SK-N-SH treated with all-trans-retinoic acid at 6 μM for 48 hours (cell line): ENCODE results near the gene PDCL3.

Experiments
- ATAC-seq: fragments of 200-7000 bp; cut with Tn5 transposase; 3 replicates; pipeline ENCODE4 v1.9.1; 2020; ENCODE audit warnings: mild to moderate bottlenecking, moderate library complexity
- ARNTL ChIP-seq: fragments of 450-650 bp; formaldehyde crosslinking; IDR thresholded peaks from 2 replicates; pipeline ENCODE4 v1.5.0; 2020; ENCODE audit warnings: low read depth, mild to moderate bottlenecking, moderate library complexity, borderline replicate concordance
- CSDC2 ChIP-seq: fragments of 250-450 bp; sonication (Bioruptor Pico); IDR thresholded peaks from 2 replicates; pipeline ENCODE4 v1.5.0; 2020; ENCODE audit warnings: mild to moderate bottlenecking, moderate library complexity
- ESRRG ChIP-seq: fragments of 250-450 bp; sonication (Bioruptor Pico); IDR thresholded peaks from 2 replicates; pipeline ENCODE4 v1.6.1; 2021; ENCODE audit warnings: mild to moderate bottlenecking
- GLIS3 ChIP-seq: fragments of 250-450 bp; sonication (Bioruptor Pico); IDR thresholded peaks from 2 replicates; pipeline ENCODE4 v1.5.0; 2020; ENCODE audit warnings: mild to moderate bottlenecking, moderate library complexity
- OSR1 ChIP-seq: fragments of 250-450 bp; sonication (Bioruptor Pico); IDR thresholded peaks from 2 replicates; pipeline ENCODE4 v1.8.0; 2022; ENCODE audit warnings: moderate library complexity, mild to moderate bottlenecking, inconsistent platforms
- POU6F1 ChIP-seq: fragments of 250-450 bp; sonication (Bioruptor Pico); IDR thresholded peaks from 2 replicates; pipeline ENCODE4 v1.8.0; 2021; ENCODE audit warnings: low read depth, mild to moderate bottlenecking, moderate library complexity, borderline replicate concordance
- PPARA ChIP-seq: fragments of 250-450 bp; sonication (Bioruptor Pico); IDR thresholded peaks from 2 replicates; pipeline ENCODE4 v1.5.0; 2020; ENCODE audit warnings: mild to moderate bottlenecking, borderline replicate concordance
- SNAI2 ChIP-seq: fragments of 250-450 bp; sonication (Bioruptor Pico); IDR thresholded peaks from 2 replicates; pipeline ENCODE4 v1.5.0; 2020; ENCODE audit warnings: mild to moderate bottlenecking, moderate library complexity
- TCF4 ChIP-seq: fragments of 250-450 bp; sonication (Bioruptor Pico); IDR thresholded peaks from 2 replicates; pipeline ENCODE4 v1.8.0; 2021; ENCODE audit warnings: mild to moderate bottlenecking, moderate library complexity, borderline replicate concordance
- ZC3H10 ChIP-seq: fragments of 250-450 bp; sonication (Bioruptor Pico); IDR thresholded peaks from 2 replicates; pipeline ENCODE4 v1.5.1; 2021; ENCODE audit warnings: mild to moderate bottlenecking, moderate library complexity
- ZFP3 ChIP-seq: fragments of 250-450 bp; sonication (Bioruptor Pico); IDR thresholded peaks from 2 replicates; pipeline ENCODE4 v1.5.0; 2020; ENCODE audit warnings: mild to moderate bottlenecking, moderate library complexity
- ZNF565 ChIP-seq: fragments of 450-650 bp; formaldehyde crosslinking; conservative IDR thresholded peaks from 2 replicates; pipeline ENCODE4 v1.5.0; 2020; ENCODE audit warnings: low read depth, mild to moderate bottlenecking, moderate library complexity
- ZNF70 ChIP-seq: fragments of 450-650 bp; formaldehyde crosslinking; IDR thresholded peaks from 2 replicates; pipeline ENCODE4 v1.5.0; 2020; ENCODE audit warnings: mild to moderate bottlenecking, moderate library complexity
- ZNF8 ChIP-seq: fragments of 450-650 bp; formaldehyde crosslinking; IDR thresholded peaks from 2 replicates; pipeline ENCODE4 v1.5.0; 2020; ENCODE audit warnings: mild to moderate bottlenecking, moderate library complexity
- TF ChIP-seq, protein P1 (sequence below): fragments of 250-450 bp; sonication (Bioruptor Pico); IDR thresholded peaks from 2 replicates; pipeline ENCODE4 v1.5.1; 2021; ENCODE audit warnings: mild to moderate bottlenecking, moderate library complexity
- TF ChIP-seq, protein P2 (sequence below): fragments of 250-450 bp; sonication (Bioruptor Pico); IDR thresholded peaks from 2 replicates; pipeline ENCODE4 v1.5.1; 2020; ENCODE audit warnings: low read depth, mild to moderate bottlenecking, moderate library complexity
- TF ChIP-seq, protein P3 (sequence below): fragments of 250-450 bp; sonication (Bioruptor Pico); IDR thresholded peaks from 2 replicates; pipeline ENCODE4 v1.8.0; 2020; ENCODE audit warnings: mild to moderate bottlenecking, moderate library complexity, borderline replicate concordance
- TF ChIP-seq, protein P4 (sequence below): fragments of 250-450 bp; sonication (Bioruptor Pico); IDR thresholded peaks from 2 replicates; pipeline ENCODE4 v1.5.0; 2020; ENCODE audit warnings: mild to moderate bottlenecking, moderate library complexity

The PDCL3 gene

GRCh38 chr2:100568989-100569388 is 6.2 kb downstream of the PDCL3 start:
- TF ChIP-seq POU6F1 (CRISPR knock-in tag) (no peak), GLIS3 (CRISPR knock-in tag) (no peak), ZFP3 (CRISPR knock-in tag) (no peak), ZNF565 (CRISPR knock-in tag) (no peak), CSDC2 (CRISPR knock-in tag) (no peak), ESRRG (CRISPR knock-in tag) (no peak), ARNTL (CRISPR knock-in tag) (no peak)
- TF ChIP-seq, protein P1, sequence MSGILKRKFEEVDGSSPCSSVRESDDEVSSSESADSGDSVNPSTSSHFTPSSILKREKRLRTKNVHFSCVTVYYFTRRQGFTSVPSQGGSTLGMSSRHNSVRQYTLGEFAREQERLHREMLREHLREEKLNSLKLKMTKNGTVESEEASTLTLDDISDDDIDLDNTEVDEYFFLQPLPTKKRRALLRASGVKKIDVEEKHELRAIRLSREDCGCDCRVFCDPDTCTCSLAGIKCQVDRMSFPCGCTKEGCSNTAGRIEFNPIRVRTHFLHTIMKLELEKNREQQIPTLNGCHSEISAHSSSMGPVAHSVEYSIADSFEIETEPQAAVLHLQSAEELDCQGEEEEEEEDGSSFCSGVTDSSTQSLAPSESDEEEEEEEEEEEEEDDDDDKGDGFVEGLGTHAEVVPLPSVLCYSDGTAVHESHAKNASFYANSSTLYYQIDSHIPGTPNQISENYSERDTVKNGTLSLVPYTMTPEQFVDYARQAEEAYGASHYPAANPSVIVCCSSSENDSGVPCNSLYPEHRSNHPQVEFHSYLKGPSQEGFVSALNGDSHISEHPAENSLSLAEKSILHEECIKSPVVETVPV (CRISPR knock-in tag) = no peak
- TF ChIP-seq, protein P2, sequence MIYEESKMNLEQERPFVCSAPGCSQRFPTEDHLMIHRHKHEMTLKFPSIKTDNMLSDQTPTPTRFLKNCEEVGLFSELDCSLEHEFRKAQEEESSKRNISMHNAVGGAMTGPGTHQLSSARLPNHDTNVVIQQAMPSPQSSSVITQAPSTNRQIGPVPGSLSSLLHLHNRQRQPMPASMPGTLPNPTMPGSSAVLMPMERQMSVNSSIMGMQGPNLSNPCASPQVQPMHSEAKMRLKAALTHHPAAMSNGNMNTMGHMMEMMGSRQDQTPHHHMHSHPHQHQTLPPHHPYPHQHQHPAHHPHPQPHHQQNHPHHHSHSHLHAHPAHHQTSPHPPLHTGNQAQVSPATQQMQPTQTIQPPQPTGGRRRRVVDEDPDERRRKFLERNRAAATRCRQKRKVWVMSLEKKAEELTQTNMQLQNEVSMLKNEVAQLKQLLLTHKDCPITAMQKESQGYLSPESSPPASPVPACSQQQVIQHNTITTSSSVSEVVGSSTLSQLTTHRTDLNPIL (CRISPR knock-in tag) = no peak
- TF ChIP-seq, all 23 proteins: peak for 0
- no peak for ATAC-seq

DNA sequence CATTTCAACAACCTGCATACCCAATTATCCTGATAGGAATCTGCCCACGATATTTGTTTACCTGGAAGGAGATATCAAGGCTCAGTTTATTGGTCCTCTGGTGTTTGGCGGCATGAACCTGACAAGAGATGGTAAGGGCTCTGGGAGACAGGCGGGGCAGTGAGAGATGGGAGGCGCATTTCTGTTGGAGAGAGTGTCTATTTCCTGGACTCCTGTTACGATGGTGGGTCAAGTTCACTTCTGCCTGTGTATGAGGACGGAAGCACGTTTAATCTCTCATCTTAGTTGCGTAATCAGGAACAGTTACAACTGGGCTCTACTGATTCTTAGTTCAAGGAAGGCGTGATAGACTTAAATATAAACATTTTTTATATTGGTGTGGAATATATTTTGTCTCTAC is 8.9 kb downstream of the PDCL3 start:
- TF ChIP-seq PPARA (CRISPR knock-in tag) (no peak), OSR1 (CRISPR knock-in tag) (no peak), CSDC2 (CRISPR knock-in tag) (no peak), ARNTL (CRISPR knock-in tag) (no peak), SNAI2 (CRISPR knock-in tag) (no peak), ZNF70 (CRISPR knock-in tag) (no peak), ZC3H10 (CRISPR knock-in tag) (no peak), ZNF8 (no peak), ESRRG (CRISPR knock-in tag) (no peak), GLIS3 (CRISPR knock-in tag) (no peak)
- TF ChIP-seq, protein P3, sequence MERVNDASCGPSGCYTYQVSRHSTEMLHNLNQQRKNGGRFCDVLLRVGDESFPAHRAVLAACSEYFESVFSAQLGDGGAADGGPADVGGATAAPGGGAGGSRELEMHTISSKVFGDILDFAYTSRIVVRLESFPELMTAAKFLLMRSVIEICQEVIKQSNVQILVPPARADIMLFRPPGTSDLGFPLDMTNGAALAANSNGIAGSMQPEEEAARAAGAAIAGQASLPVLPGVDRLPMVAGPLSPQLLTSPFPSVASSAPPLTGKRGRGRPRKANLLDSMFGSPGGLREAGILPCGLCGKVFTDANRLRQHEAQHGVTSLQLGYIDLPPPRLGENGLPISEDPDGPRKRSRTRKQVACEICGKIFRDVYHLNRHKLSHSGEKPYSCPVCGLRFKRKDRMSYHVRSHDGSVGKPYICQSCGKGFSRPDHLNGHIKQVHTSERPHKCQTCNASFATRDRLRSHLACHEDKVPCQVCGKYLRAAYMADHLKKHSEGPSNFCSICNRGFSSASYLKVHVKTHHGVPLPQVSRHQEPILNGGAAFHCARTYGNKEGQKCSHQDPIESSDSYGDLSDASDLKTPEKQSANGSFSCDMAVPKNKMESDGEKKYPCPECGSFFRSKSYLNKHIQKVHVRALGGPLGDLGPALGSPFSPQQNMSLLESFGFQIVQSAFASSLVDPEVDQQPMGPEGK (CRISPR knock-in tag) = no peak
- TF ChIP-seq, protein P4, sequence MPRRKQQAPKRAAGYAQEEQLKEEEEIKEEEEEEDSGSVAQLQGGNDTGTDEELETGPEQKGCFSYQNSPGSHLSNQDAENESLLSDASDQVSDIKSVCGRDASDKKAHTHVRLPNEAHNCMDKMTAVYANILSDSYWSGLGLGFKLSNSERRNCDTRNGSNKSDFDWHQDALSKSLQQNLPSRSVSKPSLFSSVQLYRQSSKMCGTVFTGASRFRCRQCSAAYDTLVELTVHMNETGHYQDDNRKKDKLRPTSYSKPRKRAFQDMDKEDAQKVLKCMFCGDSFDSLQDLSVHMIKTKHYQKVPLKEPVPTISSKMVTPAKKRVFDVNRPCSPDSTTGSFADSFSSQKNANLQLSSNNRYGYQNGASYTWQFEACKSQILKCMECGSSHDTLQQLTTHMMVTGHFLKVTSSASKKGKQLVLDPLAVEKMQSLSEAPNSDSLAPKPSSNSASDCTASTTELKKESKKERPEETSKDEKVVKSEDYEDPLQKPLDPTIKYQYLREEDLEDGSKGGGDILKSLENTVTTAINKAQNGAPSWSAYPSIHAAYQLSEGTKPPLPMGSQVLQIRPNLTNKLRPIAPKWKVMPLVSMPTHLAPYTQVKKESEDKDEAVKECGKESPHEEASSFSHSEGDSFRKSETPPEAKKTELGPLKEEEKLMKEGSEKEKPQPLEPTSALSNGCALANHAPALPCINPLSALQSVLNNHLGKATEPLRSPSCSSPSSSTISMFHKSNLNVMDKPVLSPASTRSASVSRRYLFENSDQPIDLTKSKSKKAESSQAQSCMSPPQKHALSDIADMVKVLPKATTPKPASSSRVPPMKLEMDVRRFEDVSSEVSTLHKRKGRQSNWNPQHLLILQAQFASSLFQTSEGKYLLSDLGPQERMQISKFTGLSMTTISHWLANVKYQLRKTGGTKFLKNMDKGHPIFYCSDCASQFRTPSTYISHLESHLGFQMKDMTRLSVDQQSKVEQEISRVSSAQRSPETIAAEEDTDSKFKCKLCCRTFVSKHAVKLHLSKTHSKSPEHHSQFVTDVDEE (CRISPR knock-in tag) = no peak
- TF ChIP-seq, protein P2 (CRISPR knock-in tag) = no peak
- TF ChIP-seq, all 23 proteins: peak for 0

GRCh38 chr2:100577777-100578176 is 15.0 kb downstream of the PDCL3 start:
- ATAC-seq = no peak
- TF ChIP-seq ARNTL (CRISPR knock-in tag) (no peak), TCF4 (CRISPR knock-in tag) (no peak), PPARA (CRISPR knock-in tag) (no peak), SNAI2 (CRISPR knock-in tag) (no peak), ZFP3 (CRISPR knock-in tag) (no peak)
- TF ChIP-seq, protein P3 (CRISPR knock-in tag) = no peak

More for the DNA sequence above, 8.9 kb downstream of the PDCL3 start:
- ATAC-seq = no peak
